ENCODE results near the gene OR6C6.

DNA sequence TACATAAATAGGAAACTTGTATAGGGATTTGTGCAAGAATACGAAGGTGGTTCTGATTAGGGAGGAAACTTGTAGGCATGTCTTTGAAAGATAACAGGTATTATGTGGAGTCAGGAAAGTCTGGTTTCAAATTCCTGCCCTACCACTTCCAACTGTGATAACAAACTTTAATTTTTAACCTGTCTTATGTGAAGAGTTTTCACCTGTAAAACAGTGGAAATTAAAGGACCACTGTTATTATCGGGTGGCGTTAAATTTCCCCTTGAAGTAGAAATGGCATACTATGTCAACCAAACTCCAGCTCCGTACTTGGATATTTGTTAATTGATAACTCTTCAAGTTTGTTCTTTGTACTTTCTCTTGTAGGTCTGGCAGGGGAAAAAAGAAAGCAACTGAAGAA is 23.8 kb upstream of the OR6C6 start:
- TF ChIP-seq, protein P1, sequence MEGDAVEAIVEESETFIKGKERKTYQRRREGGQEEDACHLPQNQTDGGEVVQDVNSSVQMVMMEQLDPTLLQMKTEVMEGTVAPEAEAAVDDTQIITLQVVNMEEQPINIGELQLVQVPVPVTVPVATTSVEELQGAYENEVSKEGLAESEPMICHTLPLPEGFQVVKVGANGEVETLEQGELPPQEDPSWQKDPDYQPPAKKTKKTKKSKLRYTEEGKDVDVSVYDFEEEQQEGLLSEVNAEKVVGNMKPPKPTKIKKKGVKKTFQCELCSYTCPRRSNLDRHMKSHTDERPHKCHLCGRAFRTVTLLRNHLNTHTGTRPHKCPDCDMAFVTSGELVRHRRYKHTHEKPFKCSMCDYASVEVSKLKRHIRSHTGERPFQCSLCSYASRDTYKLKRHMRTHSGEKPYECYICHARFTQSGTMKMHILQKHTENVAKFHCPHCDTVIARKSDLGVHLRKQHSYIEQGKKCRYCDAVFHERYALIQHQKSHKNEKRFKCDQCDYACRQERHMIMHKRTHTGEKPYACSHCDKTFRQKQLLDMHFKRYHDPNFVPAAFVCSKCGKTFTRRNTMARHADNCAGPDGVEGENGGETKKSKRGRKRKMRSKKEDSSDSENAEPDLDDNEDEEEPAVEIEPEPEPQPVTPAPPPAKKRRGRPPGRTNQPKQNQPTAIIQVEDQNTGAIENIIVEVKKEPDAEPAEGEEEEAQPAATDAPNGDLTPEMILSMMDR (IDR thresholded peaks at IDR 0.05; ENCODE audit: low read depth, low read length), result no peak
- no peak for TF ChIP-seq POLR2A (IDR thresholded peaks at IDR 0.05; ENCODE audit: extremely low read depth, insufficient read length)

Data from NB4 (cell line).